ENCODE data around the gene MIA.
"Not testable (repeated sequence)": the region's sequence is repeated elsewhere in the genome, so short reads cannot be mapped to it uniquely, and the experiment has no call there.

Gene MIA

DNA sequence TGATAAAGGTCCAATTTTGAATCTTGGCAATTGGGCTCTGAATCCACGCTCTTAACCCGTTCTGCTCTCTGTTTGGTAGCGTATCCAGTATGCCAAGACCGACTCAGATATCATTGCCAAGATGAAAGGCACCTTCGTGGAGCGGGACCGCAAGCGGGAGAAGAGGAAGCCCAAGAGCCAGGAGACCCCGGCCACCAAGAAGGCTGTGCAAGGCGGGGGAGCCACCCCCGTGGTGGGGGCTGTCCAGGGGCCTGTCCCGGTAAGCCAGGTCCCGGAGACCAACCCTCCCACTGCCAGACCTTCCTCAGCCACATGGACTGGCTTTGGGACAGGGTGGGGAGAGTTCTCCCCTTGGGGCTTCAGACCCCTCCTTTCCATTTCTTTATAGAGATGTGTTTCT is 16.0 kb upstream of the MIA start:
- TF ChIP-seq POLR2A (IDR thresholded peaks at IDR 0.05; ENCODE audit: low read length) (no peak), GATA1 (IDR thresholded peaks at IDR 0.05; ENCODE audit: low read depth, low read length) (no peak)
- DNase-seq, result no peak

GRCh38 chr19:40762754-40763470 is 12.4 kb upstream of the MIA start:
- TF ChIP-seq POLR2A (IDR thresholded peaks at IDR 0.05; ENCODE audit: low read length) (no peak), GATA1 (IDR thresholded peaks at IDR 0.05; ENCODE audit: low read depth, low read length) (no peak)
- no peak for DNase-seq

DNA sequence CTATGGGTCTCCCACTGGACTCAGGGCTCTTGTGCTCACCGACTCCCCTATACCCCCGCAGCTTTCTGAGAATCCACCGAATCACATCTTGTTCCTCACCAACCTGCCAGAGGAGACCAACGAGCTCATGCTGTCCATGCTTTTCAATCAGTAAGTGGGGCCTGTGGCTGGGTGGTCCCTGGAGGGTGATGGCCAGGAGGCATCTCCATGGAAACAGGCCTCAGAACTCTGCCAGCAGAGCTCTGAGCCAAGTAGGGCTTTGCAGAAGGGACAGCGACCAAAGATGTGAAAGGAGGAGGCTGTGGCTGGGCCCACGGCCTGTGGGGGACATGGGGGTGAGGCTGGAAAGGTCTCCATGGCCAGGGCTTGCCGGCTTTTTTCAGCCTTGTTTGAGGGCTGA is 11.8 kb upstream of the MIA start:
- DNase-seq, result no peak
- TF ChIP-seq GATA1 (IDR thresholded peaks at IDR 0.05; ENCODE audit: low read depth, low read length), result no peak

- no peak for TF ChIP-seq GATA1 (IDR thresholded peaks at IDR 0.05; ENCODE audit: low read depth, low read length)
- no peak for TF ChIP-seq POLR2A (IDR thresholded peaks at IDR 0.05; ENCODE audit: low read length)
- DNase-seq, result no peak
Measured at GRCh38 chr19:40763963-40764362, 11.4 kb upstream of the MIA start.

GRCh38 chr19:40766385-40766784 is 8.9 kb upstream of the MIA start:
- DNase-seq, result not testable (repeated sequence)

- TF ChIP-seq POLR2A (IDR thresholded peaks at IDR 0.05; ENCODE audit: low read length) (no peak), GATA1 (IDR thresholded peaks at IDR 0.05; ENCODE audit: low read depth, low read length) (no peak)
- no peak for DNase-seq
Measured at GRCh38 chr19:40768869-40769268, 6.5 kb upstream of the MIA start.

- peak; percentile 31 to 53 for DNase-seq
Measured at GRCh38 chr19:40771101-40771862, 4.0 kb upstream of the MIA start.

GRCh38 chr19:40775632-40776022 is 306 bp downstream of the MIA start:
- no peak for DNase-seq

GRCh38 chr19:40776364-40776763 is 1.0 kb downstream of the MIA start:
- no peak for DNase-seq
- TF ChIP-seq POLR2A (IDR thresholded peaks at IDR 0.05; ENCODE audit: low read length), result no peak
- TF ChIP-seq GATA1 (IDR thresholded peaks at IDR 0.05; ENCODE audit: low read depth, low read length), result no peak

More at GRCh38 chr19:40775632-40776022, 306 bp downstream of the MIA start:
- TF ChIP-seq GATA1 (IDR thresholded peaks at IDR 0.05; ENCODE audit: low read depth, low read length), result no peak
- TF ChIP-seq POLR2A (IDR thresholded peaks at IDR 0.05; ENCODE audit: low read length), result no peak

GRCh38 chr19:40776932-40777644 is 1.8 kb downstream of the MIA start:
- DNase-seq, result peak; percentile 93 to 96
- TF ChIP-seq POLR2A (IDR thresholded peaks at IDR 0.05; ENCODE audit: low read length) (no peak), GATA1 (IDR thresholded peaks at IDR 0.05; ENCODE audit: low read depth, low read length) (no peak)

- TF ChIP-seq GATA1 (IDR thresholded peaks at IDR 0.05; ENCODE audit: low read depth, low read length) (no peak), POLR2A (IDR thresholded peaks at IDR 0.05; ENCODE audit: low read length) (no peak)
- no peak for DNase-seq
Measured at GRCh38 chr19:40777645-40777936, 2.3 kb downstream of the MIA start.

DNA sequence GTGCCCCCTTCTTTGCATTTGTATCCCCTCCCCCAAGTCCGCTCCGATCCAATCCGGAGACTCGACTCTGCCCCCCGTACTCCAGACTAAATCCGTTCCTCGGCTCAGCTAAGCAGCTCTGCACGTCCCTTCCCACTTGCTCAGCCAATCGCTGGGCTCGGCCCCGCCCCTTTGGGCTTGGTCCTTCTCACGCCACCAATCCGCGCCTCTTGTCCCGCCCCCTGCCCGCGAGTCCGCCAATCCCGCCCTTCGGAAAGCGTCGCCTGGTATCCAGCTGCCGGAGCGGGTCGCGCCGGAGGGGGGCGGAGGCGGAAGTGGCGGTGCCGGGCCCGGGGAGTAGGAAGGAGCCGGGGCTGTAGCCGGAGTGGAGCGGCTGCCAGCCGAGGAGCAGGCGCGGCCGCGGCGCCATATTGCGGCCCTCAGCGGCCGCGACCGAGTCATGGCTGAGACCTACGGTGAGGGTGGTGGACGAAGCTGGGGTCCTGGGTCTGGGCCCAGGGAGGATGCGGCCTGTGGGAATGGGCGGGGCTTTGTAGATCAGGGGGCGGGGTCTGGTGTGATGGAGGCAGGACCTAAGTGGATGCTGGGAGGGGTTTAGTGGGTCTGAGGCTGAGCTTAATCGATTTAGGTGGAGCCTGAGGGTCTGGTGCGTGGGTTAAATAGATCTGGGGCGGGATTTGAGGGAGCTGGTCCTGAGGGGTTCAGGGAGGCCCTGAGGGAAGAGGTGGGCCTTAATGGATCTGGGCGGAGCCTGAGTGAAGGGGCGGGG is 2.8 kb downstream of the MIA start, which contains the start of gene RAB4B:
Gene RAB4B (plus strand): TSS at position 311 of the 769 bp plus-strand sequence. CDS start 129 bp downstream, at position 440.
- TF ChIP-seq POLR2A (IDR thresholded peaks at IDR 0.05; ENCODE audit: low read length) (peak; percentile 62), GATA1 (IDR thresholded peaks at IDR 0.05; ENCODE audit: low read depth, low read length) (no peak)
- DNase-seq, result peak; percentile 100

DNA sequence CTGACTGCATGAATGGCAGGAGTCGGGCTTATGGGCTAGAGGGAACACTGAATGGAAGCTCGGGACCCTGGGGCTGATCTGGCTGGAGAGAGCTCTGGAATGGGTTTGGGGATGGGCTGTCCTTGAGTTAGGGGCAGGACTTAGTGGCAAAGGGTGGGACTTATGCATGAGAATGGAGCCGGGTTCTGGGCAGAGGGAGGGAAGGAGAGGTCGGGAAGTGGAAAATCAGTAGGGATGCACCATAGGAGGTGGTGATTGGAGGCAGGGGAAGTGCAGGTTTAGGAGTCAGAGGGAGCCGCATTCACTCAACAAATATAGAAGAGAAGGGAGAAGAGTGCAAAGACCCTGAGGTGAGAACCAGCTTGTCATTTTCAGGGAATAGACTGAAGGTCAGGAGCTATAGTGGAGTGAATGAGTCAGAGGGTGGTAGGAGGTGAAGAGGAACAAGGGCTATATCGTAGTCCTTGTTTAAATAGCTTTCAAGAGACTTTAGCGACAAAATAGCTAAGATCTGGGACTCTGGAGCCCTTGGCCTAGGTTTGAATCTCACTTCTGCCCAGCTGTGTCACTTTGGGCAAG is 3.5 kb downstream of the MIA start:
- TF ChIP-seq GATA1 (IDR thresholded peaks at IDR 0.05; ENCODE audit: low read depth, low read length), result no peak
- DNase-seq, result peak; percentile 34 to 41

GRCh38 chr19:40780582-40780981 is 5.3 kb downstream of the MIA start:
- TF ChIP-seq POLR2A (IDR thresholded peaks at IDR 0.05; ENCODE audit: low read length), result no peak
- TF ChIP-seq GATA1 (IDR thresholded peaks at IDR 0.05; ENCODE audit: low read depth, low read length), result no peak
- DNase-seq, result no peak

Data from erythroblast (primary cell).